AG09319 (cell line): Measurements from ENCODE around the gene SLC39A11.

Source experiments
- DNase-seq: peaks from one replicate; pipeline ENCODE4 v3.0.0-alpha.2; 2010; ENCODE audit warnings: low read depth; ENCODE audit errors: extremely low read depth
- CTCF ChIP-seq: IDR thresholded peaks from 2 replicates; pipeline ENCODE4 v1.5.1; 2011; ENCODE audit warnings: low read depth, mild to moderate bottlenecking, inconsistent platforms, low read length, moderate library complexity

The SLC39A11 gene

GRCh38 chr17:73052923-73053322 lies 39.6 kb downstream of the SLC39A11 start:
- no peak for DNase-seq
- TF ChIP-seq CTCF = no peak

- no peak for TF ChIP-seq CTCF
- no peak for DNase-seq
Observed at GRCh38 chr17:73050797-73051196, 41.7 kb downstream of the SLC39A11 start.

- no peak for DNase-seq
- TF ChIP-seq CTCF = no peak
Observed at GRCh38 chr17:73048170-73048569, 44.3 kb downstream of the SLC39A11 start.

GRCh38 chr17:73045724-73046123 lies 46.8 kb downstream of the SLC39A11 start:
- TF ChIP-seq CTCF = no peak

GRCh38 chr17:73043686-73044581 lies 48.6 kb downstream of the SLC39A11 start:
- peak; percentile 79 for DNase-seq
- no peak for TF ChIP-seq CTCF

More at GRCh38 chr17:73045724-73046123, 46.8 kb downstream of the SLC39A11 start:
- no peak for DNase-seq

- DNase-seq = no peak
- TF ChIP-seq CTCF = no peak
Observed at GRCh38 chr17:73042809-73043685, 49.4 kb downstream of the SLC39A11 start.

- TF ChIP-seq CTCF = no peak
- DNase-seq = no peak
Observed at GRCh38 chr17:73042225-73042624, 50.3 kb downstream of the SLC39A11 start.
